K562 (cell line): Measurements from ENCODE around the gene CHRND. TPM values are rescaled to one million over a fixed set of nuclear protein-coding genes. Genes with fewer than 3 reads are reported as not detected.

Experiments used
- ATAC-seq: fragments of 200-7000 bp; cut with Tn5 transposase; 3 replicates; pipeline ENCODE4 v1.9.1; 2020; ENCODE audit warnings: moderate library complexity
- BruUV-seq: library from RNA; stranded (reverse); fragments of 400-500 nt; replicated peaks from 2 replicates; lab custom pipeline; 2021; lab: Mats Ljungman, UMichigan
- CTCF ChIA-PET: fragments of 300-600 bp; formaldehyde crosslinking; extraction: SDS; loops from one replicate; lab custom pipeline; 2021; ENCODE audit warnings: low intra/inter-chr PET ratio; lab: Yijun Ruan, JAX
- POLR2A ChIA-PET: fragments of 300-600, 350-650 bp; sonication (Branson Sonifier 250); formaldehyde crosslinking; extraction: SDS; loops from one replicate; lab custom pipeline; 2021; ENCODE audit warnings: antibody characterized with exemption, inconsistent platforms; lab: Yijun Ruan, JAX
- DNase-seq, 4 experiments: peaks; one replicate each; pipeline versions ENCODE4 v3.0.0 to v3.0.0-alpha.2; 2011 to 2018; ENCODE audit warnings: low spot score in 3 of 4, mixed read lengths in 3 of 4; ENCODE audit errors: extremely low read depth in 1 of 4
- FAIRE-seq: peaks from 2 replicates; lab custom pipeline; 2011; peaks lifted over from hg19 to GRCh38; lab: Jason Lieb, UNC
- H2AFZ ChIP-seq: 2 replicates; pipeline ENCODE4 v1.6.0; 2011; ENCODE audit warnings: low read depth, low read length, control low read depth, inconsistent platforms
- H3K27ac ChIP-seq: fragments of 200-600 bp; 3 replicates; pipeline ENCODE4 v1.8.0; 2011; ENCODE audit warnings: low read depth, mild to moderate bottlenecking, control low read depth, inconsistent platforms, low read length, moderate library complexity, mixed read lengths; ENCODE audit errors: extremely low read depth
- H3K27me3 ChIP-seq, 2 experiments: fragments of 300-600 bp in 1 of 2; 2 replicates in 1 of 2; 3 replicates in 1 of 2; pipeline versions ENCODE4 v1.6.0 to v1.8.0; 2011; ENCODE audit warnings: inconsistent platforms in 2 of 2, low read length in 2 of 2, mild to moderate bottlenecking in 1 of 2, mixed read lengths in 1 of 2, moderate library complexity in 1 of 2; ENCODE audit not compliant: control insufficient read depth in 2 of 2, insufficient read depth in 2 of 2
- H3K36me3 ChIP-seq: fragments of 300-600 bp; 3 replicates; pipeline ENCODE4 v1.8.0; 2011; ENCODE audit warnings: mild to moderate bottlenecking, low read length, inconsistent platforms; ENCODE audit not compliant: control insufficient read depth, insufficient read depth
- H3K4me1 ChIP-seq, 2 experiments: fragments of 200-600 bp in 1 of 2; replicated peaks in 1 of 2; 2 replicates in 1 of 2; 3 replicates in 1 of 2; pipeline versions ENCODE4 v1.5.1 to v1.8.0; 2011; ENCODE audit warnings: inconsistent platforms in 2 of 2, low read length in 2 of 2, mild to moderate bottlenecking in 1 of 2, mixed read lengths in 1 of 2, moderate library complexity in 1 of 2; ENCODE audit not compliant: control insufficient read depth in 2 of 2, insufficient read depth in 2 of 2
- H3K4me2 ChIP-seq: 2 replicates; pipeline ENCODE4 v1.6.1; 2011; ENCODE audit warnings: low read length, control low read depth, inconsistent platforms, mixed read lengths; ENCODE audit not compliant: insufficient read depth
- H3K4me3 ChIP-seq: fragments of 200-600 bp; sonication (generic), shearing (Covaris generic); 2 replicates; pipeline ENCODE4 v1.5.1; 2016; ENCODE audit warnings: control low read depth, inconsistent platforms
- H3K79me2 ChIP-seq: fragments of 200-600 bp; 3 replicates; pipeline ENCODE4 v1.8.0; 2011; ENCODE audit warnings: low read length, inconsistent platforms; ENCODE audit not compliant: control insufficient read depth, insufficient read depth
- H3K9ac ChIP-seq, 2 experiments: 2 replicates each; pipeline versions ENCODE4 v1.6.0 to v1.6.1; 2011; ENCODE audit warnings: low read depth in 2 of 2, low read length in 2 of 2, control low read depth in 1 of 2, inconsistent platforms in 1 of 2, mild to moderate bottlenecking in 1 of 2, mixed read lengths in 1 of 2; ENCODE audit not compliant: insufficient read depth in 1 of 2
- H3K9me1 ChIP-seq: one replicate; pipeline ENCODE4 v1.6.0; 2011; ENCODE audit warnings: inconsistent platforms, mild to moderate bottlenecking, low read length, moderate library complexity; ENCODE audit not compliant: control insufficient read depth, insufficient read depth
- H3K9me3 ChIP-seq: replicated peaks from 2 replicates; pipeline ENCODE4 v1.5.1; 2011; ENCODE audit warnings: low read depth, low read length, inconsistent platforms; ENCODE audit not compliant: control insufficient read depth, insufficient read depth
- H4K20me1 ChIP-seq: replicated peaks from 2 replicates; pipeline ENCODE4 v1.6.1; 2011; ENCODE audit warnings: low read length, inconsistent platforms, mixed read lengths; ENCODE audit not compliant: control insufficient read depth, insufficient read depth
- CCNT2 ChIP-seq: IDR thresholded peaks from 2 replicates; pipeline ENCODE4 v1.6.1; 2011; ENCODE audit warnings: borderline replicate concordance, low read depth, mild to moderate bottlenecking, moderate library complexity, mixed read lengths, low read length; ENCODE audit not compliant: insufficient read length; ENCODE audit errors: extremely low read depth
- DACH1 ChIP-seq: fragments of 450-650 bp; IDR thresholded peaks from 2 replicates; pipeline ENCODE4 v1.6.1; 2018; ENCODE audit not compliant: partially characterized antibody
- NFATC3 ChIP-seq: fragments of 450-650 bp; IDR thresholded peaks from 2 replicates; pipeline ENCODE4 v1.6.1; 2017; ENCODE audit warnings: mild to moderate bottlenecking
- NFIC ChIP-seq: fragments of 450-650 bp; IDR thresholded peaks from 2 replicates; pipeline ENCODE4 v1.6.1; 2017; ENCODE audit warnings: mild to moderate bottlenecking, inconsistent platforms
- PHB2 ChIP-seq: fragments of 450-650 bp; IDR thresholded peaks from 2 replicates; pipeline ENCODE4 v1.6.1; 2017; ENCODE audit warnings: low read depth
- PML ChIP-seq: IDR thresholded peaks from 2 replicates; pipeline ENCODE4 v1.6.1; 2012; ENCODE audit warnings: low read length, inconsistent platforms
- RBM15 ChIP-seq: fragments of 200-400 bp; formaldehyde crosslinking; IDR thresholded peaks from 2 replicates; pipeline ENCODE4 v1.6.1; 2018; ENCODE audit warnings: mild to moderate bottlenecking, low read length, moderate library complexity; ENCODE audit not compliant: insufficient read depth
- RBM17 ChIP-seq: fragments of 200-400 bp; formaldehyde crosslinking; IDR thresholded peaks from 2 replicates; pipeline ENCODE4 v1.6.1; 2017; ENCODE audit warnings: low read depth, mild to moderate bottlenecking, low read length, borderline replicate concordance
- ZC3H11A ChIP-seq: IDR thresholded peaks from 2 replicates; pipeline ENCODE4 v1.6.1; 2012; ENCODE audit warnings: low read depth, low read length, improper control_type of control experiment
- ZNF212 ChIP-seq: fragments of 450-650 bp; formaldehyde crosslinking; IDR thresholded peaks from 2 replicates; pipeline ENCODE4 v1.4.0; 2020; ENCODE audit warnings: mild to moderate bottlenecking
- ZNF239 ChIP-seq: fragments of 250-450 bp; sonication (Bioruptor Pico); IDR thresholded peaks from 2 replicates; pipeline ENCODE4 v1.4.0; 2020; ENCODE audit warnings: mild to moderate bottlenecking
- whole genome bisulfite sequencing: fragments of 100-300 bp; shearing (Covaris generic); methylation state at CpG from one replicate; pipeline ENCODE4 v1.1.6; 2016; ENCODE audit warnings: low coverage, mixed read lengths; ENCODE audit not compliant: insufficient coverage; ENCODE audit errors: missing lambda C conversion rate; 5-methylcytosine and 5-hydroxymethylcytosine counted together
- in situ Hi-C: fragments of 300-500 bp; cut with MboI; formaldehyde crosslinking; loops from 4 replicates; pipeline ENCODE4 v1.15.0; 2018; ENCODE audit warnings: inconsistent platforms, mixed read lengths
- intact Hi-C: fragments of 100-400 bp; cut with micrococcal nuclease; formaldehyde crosslinking; loops from 2 replicates; pipeline ENCODE4 v1.14.2; 2022
- polyA plus RNA-seq, 8 experiments: library from polyadenylated mRNA; depleted of rRNA in 4 of 8; stranded (reverse) in 5 of 8; unstranded in 3 of 8; fragments of >200 nt; fragmentation: Nextera tagmentation in 2 of 8; fragmentation: Illumina TruSeq in 1 of 8; extraction: Ambion mirVana in 2 of 8; extraction: Trizol in 1 of 8; gene quantifications; 2 replicates each; pipeline versions ENCODE4 v1.2.1 to v1.2.3, GENCODE V29; 2011 to 2014; ENCODE audit warnings: inconsistent platforms in 1 of 8, missing spikeins in 1 of 8
- total RNA-seq, 7 experiments: library from RNA; depleted of rRNA in 6 of 7; stranded (reverse); fragments of >200 nt in 6 of 7; fragmentation: Illumina TruSeq in 2 of 7; extraction: Trizol in 2 of 7; gene quantifications; 2 replicates each; pipeline versions ENCODE4 v1.2.1 to v1.2.3, GENCODE V29; 2011 to 2021; ENCODE audit warnings: low replicate concordance in 1 of 7
- TF ChIP-seq, protein P1 (sequence below): sonication (generic); formaldehyde crosslinking; IDR thresholded peaks from 2 replicates; pipeline ENCODE4 v1.5.0; 2020; ENCODE audit warnings: missing genetic modification reagents
- TF ChIP-seq, protein P2 (sequence below): fragments of 250-450 bp; sonication (Bioruptor Pico); IDR thresholded peaks from 2 replicates; pipeline ENCODE4 v1.4.0; 2020; ENCODE audit warnings: mild to moderate bottlenecking, moderate library complexity, borderline replicate concordance

CHRND gene
- total and polyA plus RNA-seq, 9 of the 15 experiments (the other 6 are each of a cell fraction or from before 2014, with no cell fraction given) = not detected

DNA sequence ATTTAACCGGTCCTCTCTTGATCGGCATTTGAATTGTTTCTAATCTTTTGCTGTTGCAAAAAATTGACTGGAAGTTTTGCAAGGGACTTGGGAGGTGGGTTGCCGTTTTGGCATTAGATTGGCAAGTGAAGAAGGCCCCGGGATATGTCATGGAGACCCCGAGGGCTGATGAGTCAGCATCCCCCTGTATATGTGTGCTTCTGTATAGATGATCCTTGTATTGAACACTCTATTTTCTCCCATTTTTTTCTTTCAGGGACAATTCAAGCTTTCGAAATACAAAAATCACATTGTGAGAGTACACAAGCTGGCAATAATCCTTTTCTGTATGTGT, 54.7 kb downstream of the CHRND start:
- 78% methylated on average over 6 of the region's 6 CpGs for WGBS
- no peaks in the 10 kb centered on the region for H3K9me3 ChIP-seq
- no peaks in the 10 kb centered on the region for H3K9me1 ChIP-seq
- no peak overlapping the region for H3K4me3 ChIP-seq
- CTCF ChIA-PET = no interaction called here
- no peak for FAIRE-seq
- H3K27me3 ChIP-seq = no peaks in the 10 kb centered on the region
- H2AFZ ChIP-seq = no peak overlapping the region
- intact Hi-C loops = no loop called here
- no peaks in the 10 kb centered on the region for H3K4me1 ChIP-seq
- in situ Hi-C loops = no loop called here
- no peak overlapping the region for H3K9ac ChIP-seq
- TF ChIP-seq DACH1 = no peak
- TF ChIP-seq ZC3H11A = no peak
- TF ChIP-seq ZNF239 = no peak
- DNase-seq = no peak
- no peaks in the 10 kb centered on the region for H3K79me2 ChIP-seq
- POLR2A ChIA-PET = interaction anchor here (0.9 kb wide), 1 partner anchor 10 kb away, joined by 4 read pairs; no protein-coding TSS in a partner anchor
- H4K20me1 ChIP-seq = no peaks in the 10 kb centered on the region
- H3K27ac ChIP-seq = no peak overlapping the region
- 0 out of 3 replicates have a peak, but pooled peaks cover 3% of the 10 kb centered on the region for H3K36me3 ChIP-seq
- no peak overlapping the region for H3K4me2 ChIP-seq
- no TSS peak for BruUV-seq
- ATAC-seq = no peak

DNA sequence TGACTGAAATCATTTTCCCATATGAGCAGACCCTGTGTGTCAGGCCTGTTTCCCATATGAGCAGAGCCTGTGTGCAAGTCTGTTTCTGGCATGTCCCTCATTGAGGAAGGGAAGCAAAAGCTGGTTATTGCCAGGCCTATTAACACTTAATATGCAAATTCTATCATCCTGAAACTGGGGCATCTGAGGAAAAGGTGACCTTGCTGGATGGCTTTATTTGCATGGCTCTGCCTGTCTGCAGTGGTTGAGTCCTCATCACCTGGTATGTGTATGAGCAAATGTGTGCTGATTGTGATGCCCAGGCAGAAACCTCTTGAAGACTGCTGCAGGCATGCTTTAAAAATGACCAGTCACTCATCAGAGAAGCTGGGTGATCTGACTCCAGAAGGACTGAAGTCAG, 55.8 kb downstream of the CHRND start:
- Histone ChIP-seq H3K9me1 (no peaks in the 10 kb centered on the region), H3K4me3 (no peak overlapping the region), H3K27me3 (no peaks in the 10 kb centered on the region)
- FAIRE-seq = no peak
- no peak for ATAC-seq
- BruUV-seq = no TSS peak
- intact Hi-C loops = no loop called here
- POLR2A ChIA-PET = interaction anchor here (0.8 kb wide), 1 partner anchor 10 kb away, joined by 3 read pairs; no protein-coding TSS in a partner anchor
- in situ Hi-C loops = no loop called here
- CTCF ChIA-PET = no interaction called here
- TF ChIP-seq PML = no peak
- TF ChIP-seq ZNF212 = no peak
- TF ChIP-seq CCNT2 = no peak
- TF ChIP-seq RBM17 = no peak
- TF ChIP-seq NFIC = no peak
- TF ChIP-seq RBM15 = no peak
- TF ChIP-seq, protein P1, sequence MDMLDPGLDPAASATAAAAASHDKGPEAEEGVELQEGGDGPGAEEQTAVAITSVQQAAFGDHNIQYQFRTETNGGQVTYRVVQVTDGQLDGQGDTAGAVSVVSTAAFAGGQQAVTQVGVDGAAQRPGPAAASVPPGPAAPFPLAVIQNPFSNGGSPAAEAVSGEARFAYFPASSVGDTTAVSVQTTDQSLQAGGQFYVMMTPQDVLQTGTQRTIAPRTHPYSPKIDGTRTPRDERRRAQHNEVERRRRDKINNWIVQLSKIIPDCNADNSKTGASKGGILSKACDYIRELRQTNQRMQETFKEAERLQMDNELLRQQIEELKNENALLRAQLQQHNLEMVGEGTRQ (CRISPR knock-in tag) = no peak
- TF ChIP-seq, protein P2, sequence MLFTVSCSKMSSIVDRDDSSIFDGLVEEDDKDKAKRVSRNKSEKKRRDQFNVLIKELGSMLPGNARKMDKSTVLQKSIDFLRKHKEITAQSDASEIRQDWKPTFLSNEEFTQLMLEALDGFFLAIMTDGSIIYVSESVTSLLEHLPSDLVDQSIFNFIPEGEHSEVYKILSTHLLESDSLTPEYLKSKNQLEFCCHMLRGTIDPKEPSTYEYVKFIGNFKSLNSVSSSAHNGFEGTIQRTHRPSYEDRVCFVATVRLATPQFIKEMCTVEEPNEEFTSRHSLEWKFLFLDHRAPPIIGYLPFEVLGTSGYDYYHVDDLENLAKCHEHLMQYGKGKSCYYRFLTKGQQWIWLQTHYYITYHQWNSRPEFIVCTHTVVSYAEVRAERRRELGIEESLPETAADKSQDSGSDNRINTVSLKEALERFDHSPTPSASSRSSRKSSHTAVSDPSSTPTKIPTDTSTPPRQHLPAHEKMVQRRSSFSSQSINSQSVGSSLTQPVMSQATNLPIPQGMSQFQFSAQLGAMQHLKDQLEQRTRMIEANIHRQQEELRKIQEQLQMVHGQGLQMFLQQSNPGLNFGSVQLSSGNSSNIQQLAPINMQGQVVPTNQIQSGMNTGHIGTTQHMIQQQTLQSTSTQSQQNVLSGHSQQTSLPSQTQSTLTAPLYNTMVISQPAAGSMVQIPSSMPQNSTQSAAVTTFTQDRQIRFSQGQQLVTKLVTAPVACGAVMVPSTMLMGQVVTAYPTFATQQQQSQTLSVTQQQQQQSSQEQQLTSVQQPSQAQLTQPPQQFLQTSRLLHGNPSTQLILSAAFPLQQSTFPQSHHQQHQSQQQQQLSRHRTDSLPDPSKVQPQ (CRISPR knock-in tag) = no peak
- TF ChIP-seq NFATC3 = no peak
- TF ChIP-seq PHB2 = no peak
- TF ChIP-seq, all 486 proteins: peak for 0
- Histone ChIP-seq H2AFZ (no peak overlapping the region), H3K9ac (no peak overlapping the region), H3K27ac (no peak overlapping the region), H4K20me1 (no peaks in the 10 kb centered on the region), H3K4me1 (no peaks in the 10 kb centered on the region), H3K4me2 (no peak overlapping the region), H3K9me3 (no peaks in the 10 kb centered on the region), H3K36me3 (0 out of 3 replicates have a peak, but pooled peaks cover 3% of the 10 kb centered on the region), H3K79me2 (no peaks in the 10 kb centered on the region)
- DNase-seq = no peak
